HG03045 (cell line): ENCODE results near the gene HIVEP1.

Source experiments
- ATAC-seq: cut with Tn5 transposase; IDR thresholded peaks from one replicate; pipeline ENCODE4 v1.9.1; 2021; ENCODE audit warnings: mild to moderate bottlenecking, moderate library complexity; ENCODE audit not compliant: unreplicated experiment

Gene HIVEP1

GRCh38 chr6:12012038-12012557 lies at the start of gene HIVEP1:
Gene HIVEP1 (plus strand): TSS chr6:12012312. CDS start chr6:12015629, 3,317 bp downstream.
- peak; percentile 2 for ATAC-seq

DNA sequence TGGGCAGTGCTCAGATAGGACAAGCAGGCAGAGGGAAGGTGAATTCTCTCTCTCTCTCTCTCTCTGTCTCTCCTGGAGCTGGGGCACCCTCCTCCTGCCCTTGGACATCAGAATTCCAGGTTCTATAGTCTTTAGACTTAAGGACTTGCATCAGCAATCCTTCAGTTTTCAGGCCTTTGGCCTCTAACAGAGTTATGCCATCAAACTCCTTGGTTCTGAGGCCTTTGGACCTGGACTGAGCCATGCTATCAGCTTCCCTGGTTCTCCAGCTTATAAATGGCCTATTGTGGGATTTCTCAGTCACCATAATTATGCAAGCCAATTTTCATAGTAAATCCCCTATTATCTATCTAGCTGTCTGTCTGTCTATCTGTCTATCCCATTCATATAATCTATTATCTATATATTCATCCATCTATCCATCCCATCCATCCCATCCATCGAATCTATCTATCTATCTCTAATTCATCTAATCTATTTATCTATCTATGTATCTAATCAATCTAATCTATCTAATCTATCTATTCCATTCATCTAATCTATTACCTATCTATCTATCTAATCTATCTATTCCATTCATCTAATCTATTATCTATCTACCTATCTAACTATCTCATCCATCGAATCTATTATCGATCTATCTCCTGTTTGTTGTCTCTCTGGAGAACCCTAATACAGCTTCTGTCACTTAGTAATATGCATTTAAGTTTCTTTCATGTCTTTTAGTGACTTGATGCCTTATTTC lies 48.2 kb upstream of the HIVEP1 start:
- ATAC-seq, result no peak

GRCh38 chr6:11964729-11965335 lies 47.3 kb upstream of the HIVEP1 start:
- ATAC-seq, result no peak

- ATAC-seq, result no peak
These were observed 46.6 kb upstream of the HIVEP1 start for GRCh38 chr6:11965499-11965898.

DNA sequence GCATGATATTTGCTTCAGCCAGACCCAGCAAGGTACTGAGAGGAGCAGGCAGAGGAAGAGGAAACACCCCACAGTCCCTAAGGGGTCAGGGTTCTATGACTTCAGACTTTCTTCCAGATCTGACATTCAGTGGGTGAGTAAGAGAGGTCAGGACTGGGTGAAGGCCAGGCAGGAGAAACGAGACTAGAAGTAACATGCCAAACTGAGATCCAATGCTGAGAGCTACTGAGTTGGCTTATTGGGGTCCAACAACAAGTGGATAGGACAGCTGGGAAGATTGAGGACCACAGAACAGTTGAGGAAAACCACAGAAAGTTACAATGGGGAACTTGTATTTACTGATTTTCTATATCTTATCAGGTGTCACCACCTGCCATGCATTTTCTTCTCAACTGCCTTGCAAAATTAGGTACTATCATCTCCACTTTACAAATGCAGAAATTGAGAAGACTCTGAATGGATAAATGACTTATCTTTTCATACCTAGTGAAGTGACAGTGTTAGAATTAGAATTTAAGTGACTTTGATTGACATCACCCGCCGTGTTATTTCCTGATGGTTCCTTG lies 43.8 kb upstream of the HIVEP1 start:
- ATAC-seq, result no peak

DNA sequence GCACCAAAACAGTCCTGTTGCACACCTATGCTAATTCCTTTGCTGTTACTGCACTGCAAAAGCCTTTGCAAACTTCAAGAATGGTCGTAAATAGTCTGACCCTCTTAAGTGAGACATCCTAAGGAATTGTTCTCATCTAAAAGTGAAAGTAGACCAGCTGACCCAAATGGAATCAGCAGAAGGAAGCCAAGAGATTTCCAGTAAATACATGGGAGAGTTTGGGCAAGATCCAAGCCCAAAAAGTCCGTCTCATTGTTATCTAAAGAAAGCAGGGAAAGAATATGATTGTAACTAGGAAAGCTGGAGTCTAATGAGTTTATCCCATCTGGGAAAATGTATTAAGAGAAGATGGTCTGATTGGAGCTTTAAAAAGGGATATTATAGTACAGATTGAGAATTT lies 43.0 kb upstream of the HIVEP1 start:
- no peak for ATAC-seq

DNA sequence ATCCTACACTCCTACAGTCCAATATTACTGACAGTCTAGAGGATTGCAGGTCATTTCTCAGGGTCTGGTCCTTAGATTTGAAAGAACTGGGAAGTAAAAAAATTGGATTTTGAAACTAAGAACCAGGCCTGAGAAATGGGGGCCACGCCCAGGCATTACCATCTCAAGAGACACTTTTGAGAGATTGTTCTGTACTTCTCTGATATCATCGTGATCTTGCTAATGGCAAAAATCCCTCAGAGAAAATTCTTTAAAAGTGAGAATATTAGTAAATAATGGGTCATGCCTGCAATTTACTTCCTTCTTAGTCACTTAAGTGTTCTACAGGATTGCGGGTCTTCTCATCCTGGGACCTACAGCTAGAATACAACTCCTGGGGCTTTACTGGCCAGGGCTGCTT lies 42.0 kb upstream of the HIVEP1 start:
- ATAC-seq, result no peak

- no peak for ATAC-seq
These were observed 41.0 kb upstream of the HIVEP1 start for GRCh38 chr6:11971154-11971553.

GRCh38 chr6:11972270-11972669 lies 39.8 kb upstream of the HIVEP1 start:
- ATAC-seq, result no peak

GRCh38 chr6:11972806-11973205 lies 39.3 kb upstream of the HIVEP1 start:
- no peak for ATAC-seq

DNA sequence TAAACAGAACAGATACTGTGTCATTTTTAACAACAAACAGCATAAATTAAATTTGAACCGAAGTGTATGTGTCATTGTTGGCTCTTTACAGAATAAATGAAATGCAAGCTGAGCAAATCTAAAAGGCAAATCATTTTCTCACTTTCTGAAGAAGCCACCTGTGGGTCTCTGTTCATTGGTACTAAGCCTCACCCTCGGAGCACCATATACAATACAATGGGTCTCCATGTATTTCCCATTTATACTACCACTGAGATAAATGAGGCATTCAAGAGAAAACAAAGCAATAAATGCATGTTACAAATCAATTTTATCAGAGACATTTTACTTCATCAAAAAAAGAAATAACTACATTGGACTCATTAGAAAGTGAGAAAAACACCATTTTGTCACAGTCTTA lies 38.9 kb upstream of the HIVEP1 start:
- ATAC-seq, result no peak

DNA sequence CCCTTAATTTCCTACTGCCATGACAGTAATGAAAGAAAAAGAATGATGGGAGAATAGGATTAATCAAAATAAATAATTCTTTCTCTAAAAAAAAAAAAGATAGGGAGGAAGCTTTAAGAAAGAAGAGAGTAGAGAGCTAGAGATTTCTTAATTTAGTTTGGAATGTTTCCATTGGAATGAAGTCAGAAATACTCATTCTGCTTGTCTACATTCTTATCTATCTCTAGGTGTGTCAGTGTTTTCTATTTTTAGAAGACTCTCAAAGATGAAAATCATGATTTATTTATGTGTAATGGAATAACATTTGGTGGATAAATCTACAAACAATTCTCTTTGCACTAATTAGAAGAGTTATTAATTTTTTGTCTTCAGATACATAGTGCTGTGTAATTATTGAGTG lies 38.0 kb upstream of the HIVEP1 start:
- no peak for ATAC-seq

DNA sequence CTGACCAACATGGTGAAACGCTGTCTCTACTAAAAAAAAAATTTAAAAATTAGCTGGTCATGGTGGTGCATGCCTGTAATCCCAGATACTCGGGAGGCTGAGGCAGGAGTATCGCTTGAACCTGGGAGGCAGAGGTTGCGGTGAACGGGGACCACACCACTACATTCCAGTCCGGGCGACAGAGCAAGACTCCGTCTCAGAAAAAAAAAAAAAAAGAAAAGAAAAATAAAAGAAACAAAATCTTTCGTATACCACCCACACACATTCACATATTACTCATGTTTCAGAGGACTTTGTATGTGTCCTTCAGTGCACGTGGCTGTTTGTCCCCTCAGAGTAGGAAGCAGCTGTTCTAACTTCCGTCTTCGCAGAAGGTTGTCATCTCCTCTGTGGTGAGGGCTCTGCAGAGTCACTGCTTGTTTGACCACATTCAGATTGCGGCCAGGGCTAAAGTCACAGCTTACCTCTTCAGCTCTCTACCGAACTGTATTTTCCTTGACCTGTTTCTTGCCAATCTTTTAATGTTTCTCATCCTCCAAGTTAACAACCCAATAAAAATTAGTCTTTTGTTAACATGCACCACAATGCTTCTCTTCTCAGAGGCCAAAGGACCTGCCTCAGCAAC lies 36.6 kb upstream of the HIVEP1 start:
- ATAC-seq, result peak; percentile 83

GRCh38 chr6:11976489-11976888 lies 35.6 kb upstream of the HIVEP1 start:
- ATAC-seq, result no peak

DNA sequence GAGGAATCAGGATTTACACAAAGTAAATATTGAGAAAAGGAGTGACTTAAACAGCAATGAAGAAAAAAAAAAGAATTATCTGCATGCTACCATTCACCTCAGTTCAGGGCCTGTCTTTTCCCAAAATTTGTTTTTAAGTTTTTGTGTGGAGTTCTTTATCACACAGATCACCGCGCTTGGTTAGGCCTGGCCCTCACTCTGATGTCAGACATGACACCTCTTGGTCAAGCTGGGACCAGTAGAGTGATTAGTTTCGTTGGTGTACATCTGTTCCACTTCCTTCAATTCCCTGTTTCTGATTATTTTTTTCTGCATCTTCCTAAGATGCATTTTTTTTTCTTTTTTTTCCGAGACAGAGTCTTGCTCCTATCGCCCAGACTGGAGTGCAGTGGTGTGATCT lies 34.9 kb upstream of the HIVEP1 start:
- ATAC-seq, result no peak

DNA sequence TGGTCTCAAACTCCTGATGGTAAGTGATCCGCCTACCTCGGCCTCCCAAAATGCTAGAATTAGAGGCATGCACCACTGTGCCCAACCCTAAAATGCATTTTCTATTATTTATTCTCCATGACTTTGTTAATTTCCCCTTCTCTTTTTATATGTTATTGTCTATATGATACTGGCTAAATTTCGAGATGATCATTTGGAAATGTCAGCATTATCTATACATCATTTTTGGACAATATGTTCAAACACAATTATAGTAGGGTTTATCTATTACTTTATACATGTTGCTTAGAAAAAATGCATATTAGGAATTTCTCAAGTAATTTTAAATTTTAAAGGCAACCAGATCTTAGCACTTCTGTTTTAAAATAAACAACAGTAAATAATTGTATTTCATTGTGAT lies 34.4 kb upstream of the HIVEP1 start:
- no peak for ATAC-seq

DNA sequence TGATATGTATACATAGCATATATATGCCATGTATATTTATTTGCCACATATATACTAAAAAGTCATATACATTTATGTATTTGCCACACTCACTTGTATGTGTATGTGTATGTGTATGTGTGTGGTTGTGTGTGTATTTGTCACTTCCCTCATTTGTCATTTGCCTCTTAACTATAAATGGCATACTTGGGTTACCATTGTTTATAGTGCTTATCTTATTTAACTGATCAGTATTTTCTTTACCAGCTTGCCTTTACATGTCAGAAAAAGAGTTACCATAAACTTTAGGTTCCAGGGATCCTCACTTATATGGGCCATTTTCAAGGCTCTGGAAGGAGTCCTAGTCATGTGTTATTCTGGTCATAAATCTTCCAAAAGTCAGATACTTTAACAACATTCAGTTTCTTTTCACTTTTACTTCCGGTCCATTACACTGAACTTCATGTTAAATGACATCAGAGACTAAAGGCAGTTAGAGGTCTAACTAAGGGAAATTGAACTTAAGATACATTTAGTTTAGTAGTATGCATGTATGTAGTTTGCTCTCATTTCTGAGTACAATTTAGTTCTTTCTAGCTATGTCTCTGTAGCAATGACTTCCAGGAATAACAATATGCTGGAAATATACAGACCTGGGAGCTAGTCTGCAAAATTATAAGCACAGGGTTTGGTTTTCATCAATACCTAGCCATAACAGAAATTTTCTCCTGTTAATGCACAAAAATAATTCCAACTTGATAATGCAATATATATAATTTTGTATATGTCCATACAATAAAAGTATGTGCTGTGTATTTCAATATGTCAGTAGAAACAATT lies 33.7 kb upstream of the HIVEP1 start:
- ATAC-seq, result no peak

- ATAC-seq, result no peak
These were observed 32.2 kb upstream of the HIVEP1 start for GRCh38 chr6:11979866-11980265.

- ATAC-seq, result no peak
These were observed 28.8 kb upstream of the HIVEP1 start for GRCh38 chr6:11983306-11983705.

DNA sequence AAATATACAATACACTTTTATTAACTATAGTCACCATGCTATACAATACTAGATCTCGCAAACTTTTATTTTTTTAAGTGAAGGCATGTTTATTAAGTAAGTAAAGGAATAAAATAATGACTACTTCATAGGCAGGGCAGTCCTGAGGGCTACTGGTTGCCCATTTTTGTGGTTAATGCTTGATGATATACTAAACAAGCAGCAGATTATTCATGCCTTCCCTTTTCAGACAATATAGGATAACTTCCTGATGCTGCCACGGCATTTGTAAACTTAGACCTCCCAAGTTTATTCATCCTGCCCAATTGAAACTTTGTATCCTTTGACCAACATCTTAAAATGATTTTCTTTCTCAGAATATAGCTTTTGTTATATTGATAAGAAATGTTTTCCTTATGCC lies 24.7 kb upstream of the HIVEP1 start:
- no peak for ATAC-seq

GRCh38 chr6:11989386-11989785 lies 22.7 kb upstream of the HIVEP1 start:
- no peak for ATAC-seq
